Measurements from ENCODE around the gene PHKA2.
"Not testable (repeated sequence)": the region's sequence is repeated elsewhere in the genome, so short reads cannot be mapped to it uniquely, and the experiment has no call there.

PHKA2 gene

DNA sequence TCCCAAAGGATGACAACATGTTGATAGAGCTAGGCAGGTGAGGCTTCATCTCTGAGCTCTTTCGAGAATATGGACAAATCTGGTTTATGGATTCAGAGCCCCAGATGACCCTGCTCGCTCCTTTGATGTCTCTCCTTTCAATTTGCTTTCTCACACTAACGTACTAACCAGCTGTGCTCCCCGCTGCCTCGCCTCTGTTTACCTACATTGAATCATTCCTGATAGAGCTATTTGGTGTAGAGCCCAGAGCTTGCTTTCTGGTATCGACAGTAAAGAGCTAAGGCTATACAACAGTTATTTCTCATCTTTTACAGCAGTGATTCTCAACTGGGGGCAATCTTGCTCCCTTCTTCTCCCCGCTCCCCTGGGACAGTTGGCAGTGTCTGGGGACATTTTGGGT, 8.9 kb upstream of the PHKA2 start:
- no peaks in the 10 kb centered on the region for H3K9me3 Mint-ChIP-seq
- H3K4me1 Mint-ChIP-seq, result no peaks in the 10 kb centered on the region
- no peak overlapping the region for H3K27ac Mint-ChIP-seq
- ATAC-seq, result no peak
- no peak overlapping the region for H3K4me3 Mint-ChIP-seq
- H3K36me3 Mint-ChIP-seq (ENCODE audit: low read depth), result no peaks in the 10 kb centered on the region
- no peak for DNase-seq
- H3K27me3 Mint-ChIP-seq, result no peaks in the 10 kb centered on the region

DNA sequence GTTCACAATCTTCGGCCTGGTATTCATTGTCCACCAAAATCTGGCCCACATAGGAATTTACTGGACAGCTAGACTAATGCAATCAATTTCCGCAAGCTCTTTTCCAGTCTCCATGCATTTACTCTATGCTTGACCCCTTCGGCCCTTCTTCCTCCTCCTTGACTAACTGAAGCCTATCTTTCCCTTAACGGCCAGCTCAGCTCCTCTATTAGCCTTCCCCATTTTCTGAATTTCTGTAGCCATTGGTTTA, 1.2 kb upstream of the PHKA2 start:
- no peaks in the 10 kb centered on the region for H3K36me3 Mint-ChIP-seq (ENCODE audit: low read depth)
- ATAC-seq (no peak), DNase-seq (no peak)
- H3K27me3 Mint-ChIP-seq, result no peaks in the 10 kb centered on the region
- H3K4me1 Mint-ChIP-seq, result peaks cover 22% of the 10 kb centered on the region
- peak overlapping the region; percentile 74 for H3K27ac Mint-ChIP-seq
- H3K4me3 Mint-ChIP-seq, result peak overlapping the region; percentile 82
- H3K9me3 Mint-ChIP-seq, result no peaks in the 10 kb centered on the region

DNA sequence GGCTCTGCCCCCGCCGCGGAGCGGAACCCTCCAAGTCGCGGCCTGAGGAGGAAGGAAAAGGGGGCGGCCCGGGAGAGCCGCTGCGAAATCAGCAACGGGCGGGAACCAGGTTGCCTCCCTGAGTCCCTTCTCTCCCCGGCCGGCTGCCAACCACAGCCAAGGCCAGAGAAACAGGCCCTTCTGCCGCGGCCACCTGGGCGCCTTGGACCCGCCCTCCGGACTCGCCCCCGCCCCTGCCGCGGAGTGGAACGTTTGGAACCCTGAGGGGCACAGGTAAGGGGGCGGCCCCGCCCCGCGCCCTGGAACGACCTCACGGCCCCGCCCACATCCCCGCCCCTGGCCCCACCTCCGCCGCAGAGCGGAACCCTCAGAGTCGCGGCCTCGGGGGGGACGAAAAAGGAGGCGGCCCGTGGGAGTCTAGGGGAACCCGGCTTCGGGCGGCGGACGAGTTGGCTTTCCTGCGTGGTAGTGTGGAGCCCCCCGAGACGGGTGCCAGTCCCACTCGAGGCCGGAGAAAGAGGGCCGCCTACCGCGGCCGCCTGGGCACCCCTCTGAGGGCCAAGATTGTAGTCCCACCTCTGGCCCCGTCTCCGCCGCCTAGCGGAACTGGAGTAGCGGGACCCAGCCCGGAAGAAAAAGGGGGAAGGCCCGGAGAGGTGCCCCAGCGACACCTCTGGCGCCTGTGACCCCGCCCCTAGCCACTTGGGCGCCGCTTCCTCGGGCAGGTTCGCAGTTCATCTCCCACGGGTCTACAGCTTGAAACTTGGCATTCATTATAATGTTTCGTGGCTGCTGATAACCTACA, 669 bp upstream of the PHKA2 start:
- H3K27me3 Mint-ChIP-seq, result no peaks in the 10 kb centered on the region
- peaks cover 22% of the 10 kb centered on the region for H3K4me1 Mint-ChIP-seq
- H3K4me3 Mint-ChIP-seq, result peak overlapping the region; percentile 82
- ATAC-seq (peak; percentile 91), DNase-seq (peak; percentile 81)
- no peaks in the 10 kb centered on the region for H3K9me3 Mint-ChIP-seq
- peak overlapping the region; percentile 74 for H3K27ac Mint-ChIP-seq
- no peaks in the 10 kb centered on the region for H3K36me3 Mint-ChIP-seq (ENCODE audit: low read depth)

DNA sequence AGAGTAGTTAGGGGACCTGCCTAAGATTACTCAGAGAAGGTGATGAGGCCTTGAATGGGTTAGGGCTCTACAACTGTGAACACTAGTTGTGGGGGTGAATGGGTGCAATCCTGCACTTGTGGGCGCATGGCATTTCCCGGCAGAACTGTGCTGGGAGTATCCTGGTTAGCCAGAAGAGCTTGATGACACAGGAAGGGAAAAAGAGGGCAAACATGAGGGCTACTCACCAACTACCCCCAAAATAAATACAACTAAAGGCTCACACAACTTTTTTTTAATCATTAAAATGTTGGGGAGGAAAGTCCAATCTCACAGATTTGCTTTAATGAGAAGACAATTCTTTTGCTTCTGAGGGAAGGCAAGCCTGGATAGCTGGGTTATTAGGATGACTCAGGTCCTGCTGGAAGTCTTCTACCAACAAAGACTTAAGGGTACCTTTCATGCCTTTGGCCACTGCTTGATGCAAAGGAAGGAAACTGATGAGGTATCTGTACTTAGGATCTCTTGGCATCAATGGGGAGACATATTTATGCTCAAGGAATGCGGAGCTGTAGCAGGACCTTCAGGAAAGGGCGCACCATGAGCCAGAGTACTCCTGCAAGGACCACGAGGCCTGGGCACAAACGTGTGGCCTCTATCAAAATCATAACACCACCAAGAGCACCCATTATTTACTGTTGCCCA, 2.6 kb downstream of the PHKA2 start:
- H3K27ac Mint-ChIP-seq, result no peak overlapping the region
- no peaks in the 10 kb centered on the region for H3K36me3 Mint-ChIP-seq (ENCODE audit: low read depth)
- H3K4me3 Mint-ChIP-seq, result peak overlapping the region; percentile 11
- no peak for DNase-seq
- ATAC-seq, result no peak
- H3K4me1 Mint-ChIP-seq, result peaks cover 22% of the 10 kb centered on the region
- H3K9me3 Mint-ChIP-seq, result no peaks in the 10 kb centered on the region
- H3K27me3 Mint-ChIP-seq, result no peaks in the 10 kb centered on the region

DNA sequence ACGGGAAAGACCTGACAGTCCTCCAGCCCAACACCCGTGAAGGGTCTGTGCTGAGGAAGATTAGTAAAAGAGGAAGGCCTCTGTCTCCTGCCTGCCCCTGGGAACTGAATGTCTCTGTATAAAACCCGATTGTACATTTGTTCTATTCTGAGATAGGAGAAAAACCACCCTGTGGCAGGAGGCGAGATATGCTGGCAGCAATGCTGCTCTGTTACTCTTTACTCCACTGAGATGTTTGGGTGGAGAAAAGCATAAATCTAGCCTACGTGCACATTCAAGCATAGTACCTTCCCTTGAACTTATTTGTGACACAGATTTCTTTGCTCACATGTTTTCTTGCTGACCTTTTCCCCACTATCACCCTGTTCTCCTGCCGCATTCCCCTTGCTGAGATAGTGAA, 3.7 kb downstream of the PHKA2 start:
- H3K27me3 Mint-ChIP-seq; H3K36me3 Mint-ChIP-seq (ENCODE audit: low read depth); ATAC-seq; H3K4me3 Mint-ChIP-seq; H3K9me3 Mint-ChIP-seq; H3K27ac Mint-ChIP-seq; DNase-seq: not testable (repeated sequence)
- peaks cover 18% of the 10 kb centered on the region for H3K4me1 Mint-ChIP-seq

DNA sequence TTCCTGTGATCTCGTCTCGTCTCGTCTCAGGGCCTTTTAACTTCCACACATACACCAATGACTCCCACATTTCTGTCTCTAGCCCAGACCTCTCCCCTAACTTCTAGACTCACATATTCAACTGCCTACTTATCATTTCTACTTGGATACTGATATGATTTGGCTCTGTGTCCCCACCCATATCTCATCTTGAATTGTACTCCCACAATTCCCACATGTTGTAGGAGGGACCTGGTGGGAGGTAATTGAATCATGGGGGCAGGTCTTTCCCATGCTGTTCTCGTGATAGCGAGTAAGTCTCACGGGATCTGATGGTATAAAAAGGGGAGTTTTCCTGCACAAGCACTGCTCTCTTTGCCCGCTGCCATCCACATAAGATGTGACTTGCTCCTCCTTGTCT, 8.9 kb downstream of the PHKA2 start:
- Mint-ChIP-seq H3K4me3 (no peak overlapping the region), H3K27ac (no peak overlapping the region), H3K36me3 (ENCODE audit: low read depth) (peaks cover 7% of the 10 kb centered on the region), H3K9me3 (no peaks in the 10 kb centered on the region), H3K27me3 (no peaks in the 10 kb centered on the region), H3K4me1 (no peaks in the 10 kb centered on the region)
- no peak for ATAC-seq
- DNase-seq, result no peak

DNA sequence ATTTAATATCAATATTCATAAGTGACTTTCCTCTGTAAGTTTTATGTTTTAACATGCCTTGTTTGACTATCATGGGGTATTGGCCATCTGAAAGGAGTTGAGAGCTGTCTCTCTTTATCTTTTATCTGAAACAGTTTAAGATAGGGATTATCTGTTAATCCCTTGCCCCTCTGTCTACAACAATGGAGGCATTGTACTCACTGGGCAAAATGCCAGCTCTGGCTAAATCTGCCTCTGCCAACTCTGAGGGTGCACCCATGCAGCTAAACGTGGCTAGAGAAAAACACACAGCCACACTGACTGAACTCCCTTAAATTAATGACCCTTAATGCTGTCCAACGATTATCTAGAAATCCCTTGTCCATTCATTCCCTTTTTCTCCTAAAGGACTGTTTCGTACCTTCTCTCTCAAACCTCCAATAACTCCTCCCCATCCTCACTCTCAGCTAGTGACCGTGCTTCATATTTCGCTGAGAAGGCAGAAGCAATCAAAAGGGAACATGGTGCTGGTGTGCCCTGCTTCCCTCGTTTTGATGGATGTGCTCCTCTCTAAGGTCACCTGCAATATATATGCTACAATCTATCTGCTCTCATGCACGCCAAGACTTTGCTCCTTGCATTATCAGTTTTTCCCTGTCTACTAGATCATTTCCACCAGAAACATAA, 10.3 kb downstream of the PHKA2 start:
- Mint-ChIP-seq H3K27ac (no peak overlapping the region), H3K4me3 (no peak overlapping the region), H3K4me1 (no peaks in the 10 kb centered on the region), H3K27me3 (no peaks in the 10 kb centered on the region), H3K36me3 (ENCODE audit: low read depth) (peaks cover 7% of the 10 kb centered on the region), H3K9me3 (no peaks in the 10 kb centered on the region)
- no peak for ATAC-seq
- no peak for DNase-seq

DNA sequence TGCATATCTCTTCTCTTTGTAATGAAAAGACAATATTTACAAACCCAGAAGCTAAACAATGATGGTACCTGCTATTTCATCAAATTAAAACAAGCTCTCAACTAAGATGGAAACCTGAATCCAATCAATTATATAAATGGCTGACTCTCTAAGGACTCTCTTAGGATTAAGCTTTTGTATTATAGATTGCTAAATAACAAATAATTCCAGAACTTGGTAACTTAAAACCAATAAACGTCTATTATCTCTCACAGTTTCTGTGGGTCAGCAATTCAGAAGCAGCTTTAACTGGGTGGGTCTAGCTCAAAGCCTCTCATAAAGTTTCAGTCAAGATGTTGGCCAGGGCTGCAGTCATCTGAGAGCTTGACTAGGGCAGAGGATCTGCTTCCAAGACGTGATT, 12.4 kb downstream of the PHKA2 start:
- DNase-seq (no peak), ATAC-seq (no peak)
- Mint-ChIP-seq H3K4me1 (no peaks in the 10 kb centered on the region), H3K27me3 (no peaks in the 10 kb centered on the region), H3K36me3 (ENCODE audit: low read depth) (peaks cover 7% of the 10 kb centered on the region), H3K4me3 (no peak overlapping the region), H3K27ac (no peak overlapping the region), H3K9me3 (no peaks in the 10 kb centered on the region)

DNA sequence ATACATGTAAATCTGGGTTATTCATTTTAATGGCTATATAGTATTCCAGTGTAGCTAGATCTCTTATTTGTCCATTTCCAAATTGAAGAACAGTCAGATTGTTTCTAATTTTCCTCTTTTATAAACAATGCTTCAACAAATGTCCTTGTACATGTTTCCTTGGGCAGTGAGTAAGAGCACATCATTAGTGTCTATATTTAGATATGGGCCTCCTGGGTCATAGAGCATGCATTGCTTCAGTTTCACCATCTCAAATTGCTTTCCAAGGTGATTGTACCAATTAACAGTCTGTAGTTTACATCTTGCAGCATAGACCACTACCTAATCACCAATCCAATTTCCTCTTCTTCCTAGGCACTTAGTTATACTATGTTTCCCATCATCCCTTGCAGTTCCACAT, 13.4 kb downstream of the PHKA2 start:
- Mint-ChIP-seq H3K36me3 (ENCODE audit: low read depth) (peaks cover 5% of the 10 kb centered on the region), H3K27me3 (no peaks in the 10 kb centered on the region), H3K4me1 (no peaks in the 10 kb centered on the region), H3K27ac (no peak overlapping the region), H3K9me3 (no peaks in the 10 kb centered on the region), H3K4me3 (no peak overlapping the region)
- DNase-seq (no peak), ATAC-seq (no peak)

DNA sequence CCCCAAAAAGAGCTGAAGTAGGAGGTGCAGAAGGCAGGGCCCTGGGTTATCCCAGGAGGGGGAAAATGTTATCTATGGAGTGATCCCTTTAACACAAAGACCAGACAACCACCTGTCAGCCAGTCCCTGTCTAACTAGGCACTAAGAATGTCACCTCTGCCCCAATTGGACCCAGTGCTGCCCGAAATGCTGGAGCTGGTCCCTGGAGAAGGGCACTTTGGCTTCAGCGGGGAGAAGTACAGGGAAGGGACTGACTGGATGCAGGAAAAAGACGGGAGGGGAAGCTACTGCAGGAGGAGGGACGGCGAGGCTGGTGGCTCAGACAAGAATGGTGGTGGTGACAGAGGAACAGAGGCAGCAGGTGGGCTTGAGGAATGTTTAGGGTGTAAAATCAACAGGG, 17.3 kb downstream of the PHKA2 start:
- Mint-ChIP-seq H3K27me3 (no peaks in the 10 kb centered on the region), H3K27ac (no peak overlapping the region), H3K4me1 (peaks cover 12% of the 10 kb centered on the region), H3K9me3 (no peaks in the 10 kb centered on the region), H3K4me3 (no peak overlapping the region), H3K36me3 (ENCODE audit: low read depth) (peaks cover 2% of the 10 kb centered on the region)
- no peak for ATAC-seq
- no peak for DNase-seq

DNA sequence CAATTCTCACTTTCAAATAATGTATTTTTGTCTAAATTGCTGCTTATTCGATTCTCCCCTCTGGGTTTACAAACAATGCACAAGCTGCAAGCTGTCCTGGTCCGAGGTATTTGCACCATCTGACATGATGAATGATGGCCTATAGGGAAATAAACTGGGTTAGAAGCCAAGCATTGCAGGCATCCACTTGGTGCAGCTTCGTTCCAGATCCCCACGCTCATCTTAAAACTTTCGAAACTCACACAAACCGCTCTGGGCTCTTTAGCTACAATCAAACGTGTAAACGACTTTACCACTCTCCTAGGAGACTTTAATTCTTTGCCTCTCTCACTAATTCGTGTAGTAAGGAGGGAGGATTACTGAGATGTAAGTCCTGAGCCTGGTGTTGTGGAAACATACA, 19.0 kb downstream of the PHKA2 start:
- Mint-ChIP-seq H3K4me3 (no peak overlapping the region), H3K9me3 (no peaks in the 10 kb centered on the region), H3K4me1 (peaks cover 13% of the 10 kb centered on the region), H3K36me3 (ENCODE audit: low read depth) (no peaks in the 10 kb centered on the region), H3K27me3 (no peaks in the 10 kb centered on the region), H3K27ac (no peak overlapping the region)
- DNase-seq (no peak), ATAC-seq (no peak)

DNA sequence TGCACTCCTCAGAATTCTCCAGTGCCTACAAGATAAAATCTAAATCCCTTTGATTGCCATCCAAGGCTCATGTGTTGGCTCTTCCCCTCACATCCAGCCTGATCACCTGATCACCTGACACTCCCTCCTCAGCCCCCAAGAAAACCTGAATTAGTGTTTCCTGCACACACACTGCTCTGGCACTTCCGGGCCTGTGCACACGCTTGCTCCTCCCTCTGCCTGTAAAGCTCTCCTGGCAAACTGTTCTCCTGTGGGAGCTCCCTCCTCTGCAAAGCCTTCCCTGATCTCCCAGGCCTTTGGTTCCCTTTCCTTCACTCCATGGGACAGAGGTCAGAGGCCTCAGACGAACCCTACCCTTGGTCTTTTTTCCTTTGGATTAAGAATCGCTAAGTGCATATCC, 19.9 kb downstream of the PHKA2 start:
- peaks cover 13% of the 10 kb centered on the region for H3K4me1 Mint-ChIP-seq
- H3K4me3 Mint-ChIP-seq, result no peak overlapping the region
- ATAC-seq, result no peak
- no peak for DNase-seq
- no peaks in the 10 kb centered on the region for H3K27me3 Mint-ChIP-seq
- H3K27ac Mint-ChIP-seq, result no peak overlapping the region
- no peaks in the 10 kb centered on the region for H3K9me3 Mint-ChIP-seq
- no peaks in the 10 kb centered on the region for H3K36me3 Mint-ChIP-seq (ENCODE audit: low read depth)

DNA sequence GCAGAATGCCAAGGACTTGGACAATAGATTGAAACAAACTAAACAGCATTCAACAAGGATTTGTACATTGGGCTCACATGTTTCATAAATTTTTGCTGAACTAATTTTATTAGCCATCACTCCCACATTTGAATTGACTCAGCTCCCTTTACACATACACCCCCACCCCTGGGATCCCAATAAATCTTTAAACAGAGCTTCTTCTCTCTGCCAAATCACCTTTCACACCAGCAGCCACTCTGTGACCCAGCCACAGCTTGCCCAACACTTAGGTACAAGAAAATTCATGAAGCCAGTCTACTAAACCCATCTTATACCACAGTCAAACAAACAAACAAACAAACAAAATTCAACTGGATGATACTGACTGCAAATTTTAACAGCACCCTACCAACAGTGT, 21.6 kb downstream of the PHKA2 start:
- Mint-ChIP-seq H3K27me3 (no peaks in the 10 kb centered on the region), H3K4me3 (no peak overlapping the region), H3K4me1 (peaks cover 13% of the 10 kb centered on the region), H3K36me3 (ENCODE audit: low read depth) (no peaks in the 10 kb centered on the region), H3K9me3 (no peaks in the 10 kb centered on the region), H3K27ac (no peak overlapping the region)
- DNase-seq, result no peak
- ATAC-seq, result no peak

DNA sequence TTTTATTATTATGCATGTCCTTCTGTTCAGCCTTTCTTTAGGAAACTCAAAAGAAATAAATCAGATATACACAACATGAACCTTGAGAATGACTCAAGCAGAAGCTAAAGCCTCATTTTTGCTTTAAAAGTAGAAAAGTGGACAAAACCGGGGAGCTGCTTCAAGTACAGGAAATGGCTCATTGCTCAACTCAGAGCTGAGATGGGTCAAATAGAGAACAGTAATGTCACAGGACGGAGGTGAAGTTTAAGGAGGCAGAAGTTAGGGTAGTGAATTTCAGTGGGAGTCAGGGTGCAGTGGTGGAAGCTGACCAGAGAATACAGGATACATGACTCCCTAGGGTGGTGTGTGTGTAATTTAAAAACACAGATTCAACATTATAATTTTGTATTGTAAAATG, 22.2 kb downstream of the PHKA2 start:
- H3K4me1 Mint-ChIP-seq, result peaks cover 13% of the 10 kb centered on the region
- H3K27me3 Mint-ChIP-seq, result no peaks in the 10 kb centered on the region
- no peak overlapping the region for H3K4me3 Mint-ChIP-seq
- no peaks in the 10 kb centered on the region for H3K36me3 Mint-ChIP-seq (ENCODE audit: low read depth)
- no peak overlapping the region for H3K27ac Mint-ChIP-seq
- H3K9me3 Mint-ChIP-seq, result no peaks in the 10 kb centered on the region
- ATAC-seq, result no peak
- no peak for DNase-seq

DNA sequence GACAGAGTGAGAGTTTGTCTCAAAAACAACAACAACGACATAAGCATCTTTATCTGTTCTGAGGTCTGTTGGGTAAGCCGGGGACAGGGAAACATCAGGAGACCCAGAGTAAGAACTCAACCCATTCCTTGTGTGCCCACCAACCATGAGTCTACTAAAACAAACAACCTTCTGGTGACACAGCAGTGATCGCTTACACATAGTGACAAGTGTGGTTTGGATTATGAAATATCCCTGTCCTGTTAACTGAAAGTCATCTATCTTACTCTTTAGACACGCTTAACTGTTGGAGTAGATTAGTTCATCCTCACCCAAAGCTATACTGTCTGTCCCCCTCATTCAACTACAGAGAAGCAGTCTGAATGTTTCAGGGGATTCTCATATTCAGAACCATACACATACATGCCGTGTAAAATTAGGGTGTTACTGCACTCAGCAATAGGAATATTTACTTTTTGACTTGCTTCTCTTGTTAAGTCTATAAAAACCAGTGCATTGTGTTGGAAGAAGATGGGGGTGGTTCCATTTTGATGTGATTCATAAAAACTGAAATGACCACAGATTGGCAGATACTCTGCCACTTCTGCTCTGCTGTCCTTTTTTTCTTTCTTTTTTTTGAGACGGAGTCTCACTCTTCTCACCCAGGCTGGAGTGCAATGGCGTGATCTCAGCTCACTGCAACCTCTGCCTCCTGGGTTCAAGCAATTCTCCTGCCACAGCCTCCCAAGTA, 27.4 kb downstream of the PHKA2 start:
- no peaks in the 10 kb centered on the region for H3K27me3 Mint-ChIP-seq
- peaks cover 5% of the 10 kb centered on the region for H3K36me3 Mint-ChIP-seq (ENCODE audit: low read depth)
- H3K4me3 Mint-ChIP-seq, result no peak overlapping the region
- no peak for DNase-seq
- H3K4me1 Mint-ChIP-seq, result peaks cover 3% of the 10 kb centered on the region
- no peaks in the 10 kb centered on the region for H3K9me3 Mint-ChIP-seq
- no peak for ATAC-seq
- H3K27ac Mint-ChIP-seq, result no peak overlapping the region

Data from activated naive CD8-positive, alpha-beta T cell treated with anti-CD3 and anti-CD28 coated beads, Interleukin-2, amount 50 U/mL, for 24 hours (primary cell).